Measurements from ENCODE around the gene RAC2. TPM values are rescaled to one million over a fixed set of nuclear protein-coding genes. Genes with fewer than 3 reads are reported as not detected.

The RAC2 gene
- polyA plus RNA-seq, 2 of the 4 experiments (the other 2 are of a cell fraction), result 0.05 TPM; not detected in 1

DNA sequence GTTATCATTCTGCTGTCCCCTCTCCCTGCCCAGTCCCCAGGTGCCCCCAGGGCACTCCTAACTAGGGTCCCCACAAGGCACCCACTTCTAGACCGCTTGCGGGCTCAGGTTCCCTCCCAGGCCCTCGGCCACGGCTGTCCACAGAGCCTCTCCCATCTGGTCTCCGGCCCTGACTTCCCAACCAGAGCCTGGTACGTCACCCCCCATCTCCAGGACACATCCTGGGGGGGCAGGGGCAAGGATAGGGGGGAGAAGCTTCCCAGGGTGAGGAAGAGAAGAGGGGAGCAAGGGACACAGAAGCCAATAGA, 32.2 kb downstream of the RAC2 start:
- Histone ChIP-seq H3K4me3 (no peak overlapping the region), H3K9me3 (no peaks in the 10 kb centered on the region), H3K4me2 (no peak overlapping the region), H3K27ac (no peak overlapping the region), H3K4me1 (no peaks in the 10 kb centered on the region)
- ATAC-seq (no peak), FAIRE-seq (no peak), DNase-seq (ENCODE audit: low read depth in 1 of 2, low spot score in 1 of 2) (no peak)
- TF ChIP-seq SMC3 (IDR thresholded peaks at IDR 0.05) (no peak), KDM5A (IDR thresholded peaks at IDR 0.05) (no peak), HOXA7 (CRISPR knock-in tag; IDR thresholded peaks at IDR 0.05) (no peak), HDAC2 (IDR thresholded peaks at IDR 0.05) (no peak)
- TF ChIP-seq, protein P1, sequence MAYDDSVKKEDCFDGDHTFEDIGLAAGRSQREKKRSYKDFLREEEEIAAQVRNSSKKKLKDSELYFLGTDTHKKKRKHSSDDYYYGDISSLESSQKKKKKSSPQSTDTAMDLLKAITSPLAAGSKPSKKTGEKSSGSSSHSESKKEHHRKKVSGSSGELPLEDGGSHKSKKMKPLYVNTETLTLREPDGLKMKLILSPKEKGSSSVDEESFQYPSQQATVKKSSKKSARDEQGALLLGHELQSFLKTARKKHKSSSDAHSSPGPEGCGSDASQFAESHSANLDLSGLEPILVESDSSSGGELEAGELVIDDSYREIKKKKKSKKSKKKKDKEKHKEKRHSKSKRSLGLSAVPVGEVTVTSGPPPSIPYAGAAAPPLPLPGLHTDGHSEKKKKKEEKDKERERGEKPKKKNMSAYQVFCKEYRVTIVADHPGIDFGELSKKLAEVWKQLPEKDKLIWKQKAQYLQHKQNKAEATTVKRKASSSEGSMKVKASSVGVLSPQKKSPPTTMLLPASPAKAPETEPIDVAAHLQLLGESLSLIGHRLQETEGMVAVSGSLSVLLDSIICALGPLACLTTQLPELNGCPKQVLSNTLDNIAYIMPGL (CRISPR knock-in tag; IDR thresholded peaks at IDR 0.05; ENCODE audit: borderline replicate concordance), result no peak
- TF ChIP-seq, protein P2, sequence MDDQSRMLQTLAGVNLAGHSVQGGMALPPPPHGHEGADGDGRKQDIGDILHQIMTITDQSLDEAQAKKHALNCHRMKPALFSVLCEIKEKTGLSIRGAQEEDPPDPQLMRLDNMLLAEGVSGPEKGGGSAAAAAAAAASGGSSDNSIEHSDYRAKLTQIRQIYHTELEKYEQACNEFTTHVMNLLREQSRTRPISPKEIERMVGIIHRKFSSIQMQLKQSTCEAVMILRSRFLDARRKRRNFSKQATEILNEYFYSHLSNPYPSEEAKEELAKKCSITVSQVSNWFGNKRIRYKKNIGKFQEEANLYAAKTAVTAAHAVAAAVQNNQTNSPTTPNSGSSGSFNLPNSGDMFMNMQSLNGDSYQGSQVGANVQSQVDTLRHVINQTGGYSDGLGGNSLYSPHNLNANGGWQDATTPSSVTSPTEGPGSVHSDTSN (IDR thresholded peaks at IDR 0.05), result no peak
- WGBS (ENCODE audit: missing lambda C conversion rate), result 93% methylated on average over 2 of the region's 6 CpGs
- POLR2A ChIA-PET, result no interaction called here
- CTCF ChIA-PET, result no interaction called here

DNA sequence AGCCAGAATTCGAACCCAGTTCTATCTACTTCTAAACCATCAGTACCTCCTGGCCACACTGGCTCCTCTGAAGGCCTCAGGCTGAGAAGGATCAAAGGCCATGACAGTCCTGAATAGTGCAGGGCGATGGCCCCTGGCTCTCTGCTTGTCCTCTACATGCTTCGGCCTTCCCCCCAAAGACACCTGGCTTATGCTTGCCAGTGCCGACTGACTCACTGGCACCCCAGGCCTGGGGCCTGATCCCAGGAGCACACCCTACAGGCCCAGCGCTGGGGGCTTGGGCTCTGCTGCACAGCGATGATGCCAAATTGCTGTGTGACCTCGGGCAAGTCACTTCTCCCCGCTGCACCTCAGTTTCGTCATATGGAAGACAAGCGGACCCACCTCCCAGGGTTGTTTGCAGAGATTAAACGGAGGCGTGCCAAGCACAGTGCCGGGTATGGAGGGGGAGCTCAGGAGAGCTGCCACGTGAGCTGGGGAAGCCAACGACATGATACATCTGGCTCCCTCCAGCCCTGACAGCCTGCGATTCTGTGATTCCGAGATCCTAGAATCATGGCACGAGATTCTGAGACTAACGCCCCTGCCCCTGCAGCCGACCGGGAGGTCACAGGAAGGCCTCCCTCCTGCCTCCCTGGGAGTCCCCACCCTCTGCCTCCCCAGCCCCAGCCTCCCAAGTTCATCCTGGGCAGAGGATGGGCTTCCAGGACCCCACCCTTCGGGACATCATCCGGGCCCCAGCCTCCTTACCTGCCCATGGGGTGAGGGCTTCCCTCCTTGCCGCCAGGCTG, 32.8 kb downstream of the RAC2 start:
- Histone ChIP-seq H3K4me3 (no peak overlapping the region), H3K4me2 (no peak overlapping the region), H3K9me3 (no peaks in the 10 kb centered on the region), H3K4me1 (no peaks in the 10 kb centered on the region), H3K27ac (no peak overlapping the region)
- POLR2A ChIA-PET, result no interaction called here
- no peak for DNase-seq (ENCODE audit: low read depth in 1 of 2, low spot score in 1 of 2)
- no peak for TF ChIP-seq RARB (CRISPR knock-in tag; IDR thresholded peaks at IDR 0.05)
- no peak for TF ChIP-seq EHF (CRISPR knock-in tag; IDR thresholded peaks at IDR 0.05)
- TF ChIP-seq HDAC2 (IDR thresholded peaks at IDR 0.05), result no peak
- TF ChIP-seq EP300 (IDR thresholded peaks at IDR 0.05), result no peak
- TF ChIP-seq PHF8 (IDR thresholded peaks at IDR 0.05; ENCODE audit: borderline replicate concordance, low read depth), result no peak
- no peak for TF ChIP-seq NPAS2 (CRISPR knock-in tag; IDR thresholded peaks at IDR 0.05; ENCODE audit: borderline replicate concordance)
- no peak for TF ChIP-seq MAFK (IDR thresholded peaks at IDR 0.05; ENCODE audit: partially characterized antibody)
- TF ChIP-seq KDM1A (IDR thresholded peaks at IDR 0.05; ENCODE audit: low read depth), result no peak
- TF ChIP-seq ZNF302 (CRISPR knock-in tag; IDR thresholded peaks at IDR 0.05), result no peak
- TF ChIP-seq, protein P3, sequence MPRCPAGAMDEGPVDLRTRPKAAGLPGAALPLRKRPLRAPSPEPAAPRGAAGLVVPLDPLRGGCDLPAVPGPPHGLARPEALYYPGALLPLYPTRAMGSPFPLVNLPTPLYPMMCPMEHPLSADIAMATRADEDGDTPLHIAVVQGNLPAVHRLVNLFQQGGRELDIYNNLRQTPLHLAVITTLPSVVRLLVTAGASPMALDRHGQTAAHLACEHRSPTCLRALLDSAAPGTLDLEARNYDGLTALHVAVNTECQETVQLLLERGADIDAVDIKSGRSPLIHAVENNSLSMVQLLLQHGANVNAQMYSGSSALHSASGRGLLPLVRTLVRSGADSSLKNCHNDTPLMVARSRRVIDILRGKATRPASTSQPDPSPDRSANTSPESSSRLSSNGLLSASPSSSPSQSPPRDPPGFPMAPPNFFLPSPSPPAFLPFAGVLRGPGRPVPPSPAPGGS (IDR thresholded peaks at IDR 0.05), result no peak
- TF ChIP-seq HOXB13 (CRISPR knock-in tag; IDR thresholded peaks at IDR 0.05; ENCODE audit: low read depth), result no peak
- CTCF ChIA-PET, result interaction anchor here (1.1 to 4.6 kb wide), 4 partner anchors 11 to 55 kb away, joined by 3 to 28 read pairs (median 8); no protein-coding TSS in a partner anchor
- no peak for FAIRE-seq
- ATAC-seq, result no peak
- 81% methylated on average over 14 of the region's 24 CpGs for WGBS (ENCODE audit: missing lambda C conversion rate)

DNA sequence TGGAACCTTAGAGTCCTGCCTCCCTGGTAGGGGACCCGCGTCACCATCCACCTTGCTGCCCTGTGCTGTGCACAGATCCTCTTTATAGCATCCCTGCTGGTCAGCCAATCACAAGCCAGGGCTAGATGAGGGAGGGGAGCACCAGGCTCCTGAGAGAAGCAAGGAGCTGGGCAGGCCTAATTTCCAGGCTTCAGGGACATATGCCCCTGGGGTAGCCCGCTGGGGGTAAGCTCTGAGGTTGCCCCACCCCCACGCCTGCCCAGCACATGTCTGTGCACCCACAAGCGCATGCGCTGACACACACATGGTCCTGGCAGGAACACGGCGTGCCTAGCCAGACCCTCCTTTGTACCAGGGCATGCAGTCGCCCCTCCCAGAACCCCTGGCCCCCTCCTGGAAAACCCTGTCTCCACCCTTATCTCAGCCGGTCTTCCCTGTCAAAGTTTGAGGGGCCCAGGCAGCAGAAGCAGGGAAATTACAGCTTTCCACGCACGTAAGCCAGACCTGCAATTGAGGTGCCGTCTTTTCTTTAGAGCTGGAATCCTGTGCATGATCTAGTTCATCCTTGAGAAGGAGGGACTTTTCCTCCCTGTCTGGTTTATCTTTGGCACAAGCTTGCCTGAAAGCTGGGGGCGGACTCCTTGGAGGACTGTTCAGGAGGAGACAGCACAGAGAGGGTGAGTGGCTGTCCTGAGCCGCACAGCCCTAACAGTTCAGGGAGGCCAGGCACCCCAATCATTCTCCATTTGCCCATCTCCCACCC, 33.8 kb downstream of the RAC2 start:
- no peak for ATAC-seq
- ChIA-PET CTCF (interaction anchor here (1.1 to 4.6 kb wide), 4 partner anchors 12 to 54 kb away, joined by 3 to 28 read pairs (median 8); no protein-coding TSS in a partner anchor), POLR2A (no interaction called here)
- 73% methylated on average over 14 of the region's 15 CpGs for WGBS (ENCODE audit: missing lambda C conversion rate)
- no peak for DNase-seq (ENCODE audit: low read depth in 1 of 2, low spot score in 1 of 2)
- no peaks in the 10 kb centered on the region for H3K4me1 ChIP-seq
- no peak overlapping the region for H3K27ac ChIP-seq
- no peaks in the 10 kb centered on the region for H3K9me3 ChIP-seq
- FAIRE-seq, result no peak
- TF ChIP-seq, protein P4, sequence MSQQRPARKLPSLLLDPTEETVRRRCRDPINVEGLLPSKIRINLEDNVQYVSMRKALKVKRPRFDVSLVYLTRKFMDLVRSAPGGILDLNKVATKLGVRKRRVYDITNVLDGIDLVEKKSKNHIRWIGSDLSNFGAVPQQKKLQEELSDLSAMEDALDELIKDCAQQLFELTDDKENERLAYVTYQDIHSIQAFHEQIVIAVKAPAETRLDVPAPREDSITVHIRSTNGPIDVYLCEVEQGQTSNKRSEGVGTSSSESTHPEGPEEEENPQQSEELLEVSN (IDR thresholded peaks at IDR 0.05; ENCODE audit: borderline replicate concordance, low read depth), result no peak
- TF ChIP-seq RCOR1 (IDR thresholded peaks at IDR 0.05; ENCODE audit: low read depth, low read length), result no peak
- TF ChIP-seq TFCP2L1 (CRISPR knock-in tag; IDR thresholded peaks at IDR 0.05), result no peak
- H3K4me3 ChIP-seq, result no peak overlapping the region
- H3K4me2 ChIP-seq, result no peak overlapping the region
